OCI-LY1 (cell line): ENCODE results near the gene PLPP7.

ENCODE experiments used
- H2AFZ ChIP-seq: fragments of 200-600 bp; sonication (generic), shearing (Covaris generic); 2 replicates; pipeline ENCODE4 v1.6.0; 2014; ENCODE audit warnings: antibody characterized with exemption, mild to moderate bottlenecking, low read length
- H3F3A ChIP-seq: fragments of 200-600 bp; sonication (generic), shearing (Covaris generic); 2 replicates; pipeline ENCODE4 v1.6.0; 2014; ENCODE audit warnings: mild to moderate bottlenecking, antibody characterized with exemption, low read length, moderate library complexity; ENCODE audit not compliant: insufficient read depth
- H3K27ac ChIP-seq: fragments of 200-600 bp; sonication (generic); 2 replicates; pipeline ENCODE4 v1.5.1; 2014; ENCODE audit warnings: low read length, mixed run types, mild to moderate bottlenecking, low read depth; ENCODE audit not compliant: poor library complexity, severe bottlenecking
- H3K27me3 ChIP-seq: fragments of 200-600 bp; sonication (generic); 2 replicates; pipeline ENCODE4 v1.6.0; 2014; ENCODE audit warnings: antibody characterized with exemption, mild to moderate bottlenecking, low read length, moderate library complexity; ENCODE audit not compliant: insufficient read depth
- H3K36me3 ChIP-seq: fragments of 200-600 bp; sonication (generic); 2 replicates; pipeline ENCODE4 v1.6.1; 2014; ENCODE audit warnings: mild to moderate bottlenecking, antibody characterized with exemption, low read length, moderate library complexity, mixed read lengths; ENCODE audit not compliant: insufficient read depth
- H3K4me1 ChIP-seq: fragments of 200-600 bp; sonication (generic); 2 replicates; pipeline ENCODE4 v1.5.1; 2014; ENCODE audit warnings: mild to moderate bottlenecking, low read length, moderate library complexity; ENCODE audit not compliant: insufficient read depth, severe bottlenecking
- H3K4me2 ChIP-seq: fragments of 200-600 bp; sonication (generic), shearing (Covaris generic); 2 replicates; pipeline ENCODE4 v1.6.1; 2014; ENCODE audit warnings: low read length
- H3K4me3 ChIP-seq: fragments of 200-600 bp; sonication (generic); 2 replicates; pipeline ENCODE4 v1.5.1; 2014; ENCODE audit warnings: low read length, low read depth, mild to moderate bottlenecking, mixed read lengths; ENCODE audit not compliant: poor library complexity, severe bottlenecking
- H3K79me2 ChIP-seq: fragments of 200-600 bp; shearing (Covaris generic); 2 replicates; pipeline ENCODE4 v1.6.1; 2016; ENCODE audit warnings: mixed run types, low read length, mixed read lengths; ENCODE audit not compliant: insufficient read depth
- H3K9ac ChIP-seq: fragments of 200-600 bp; sonication (generic), shearing (Covaris generic); 2 replicates; pipeline ENCODE4 v1.6.1; 2014; ENCODE audit warnings: mild to moderate bottlenecking, low read length, mixed read lengths
- H3K9me2 ChIP-seq: fragments of 200-600 bp; sonication (generic), shearing (Covaris generic); 2 replicates; pipeline ENCODE4 v1.6.1; 2014; ENCODE audit warnings: low read depth, mild to moderate bottlenecking, low read length, mixed read lengths
- H3K9me3 ChIP-seq: fragments of 200-600 bp; shearing (Covaris generic); 2 replicates; pipeline ENCODE4 v1.6.1; 2014; ENCODE audit warnings: low read length, mixed read lengths
- H4K20me1 ChIP-seq: fragments of 200-600 bp; sonication (generic), shearing (Covaris generic); 2 replicates; pipeline ENCODE4 v1.6.0; 2016; ENCODE audit warnings: mild to moderate bottlenecking, low read length; ENCODE audit not compliant: insufficient read depth
- CTCF ChIP-seq: fragments of 200-600 bp; sonication (generic), shearing (Covaris generic); IDR thresholded peaks from 2 replicates; pipeline ENCODE4 v1.5.1; 2017; ENCODE audit warnings: mild to moderate bottlenecking, antibody characterized with exemption, low read length, moderate library complexity, mixed read lengths
- EZH2 ChIP-seq: fragments of 200-600 bp; sonication (generic), shearing (Covaris generic); IDR thresholded peaks from 2 replicates; pipeline ENCODE4 v1.8.0; 2017; ENCODE audit warnings: borderline replicate concordance, mixed run types, mild to moderate bottlenecking, antibody characterized with exemption, low read length, moderate library complexity, mixed read lengths

Gene PLPP7

GRCh38 chr9:131279196-131279862 is 10.2 kb upstream of the PLPP7 start:
- Histone ChIP-seq H2AFZ (no peak overlapping the region), H3K9me3 (no peaks in the 10 kb centered on the region), H3F3A (no peaks in the 10 kb centered on the region; the same call in 1 of the 2 replicates), H3K79me2 (0 out of 2 replicates have a peak, but pooled peaks cover 3% of the 10 kb centered on the region), H3K4me1 (peaks cover 22% of the 10 kb centered on the region), H4K20me1 (no peaks in the 10 kb centered on the region), H3K27me3 (peaks cover 4% of the 10 kb centered on the region; the same call in 1 of the 2 replicates), H3K27ac (no peak overlapping the region), H3K9ac (no peak overlapping the region), H3K9me2 (no peaks in the 10 kb centered on the region), H3K4me2 (no peak overlapping the region), H3K36me3 (no peaks in the 10 kb centered on the region), H3K4me3 (no peak overlapping the region)
- no peak for TF ChIP-seq EZH2
- no peak for TF ChIP-seq CTCF

- Histone ChIP-seq H4K20me1 (no peaks in the 10 kb centered on the region), H2AFZ (no peak overlapping the region), H3K27ac (no peak overlapping the region), H3K4me1 (peaks cover 21% of the 10 kb centered on the region), H3K4me2 (no peak overlapping the region), H3K9me2 (no peaks in the 10 kb centered on the region), H3F3A (no peaks in the 10 kb centered on the region; the same call in 1 of the 2 replicates), H3K4me3 (no peak overlapping the region), H3K9ac (no peak overlapping the region), H3K36me3 (no peaks in the 10 kb centered on the region), H3K9me3 (no peaks in the 10 kb centered on the region), H3K27me3 (peaks cover 4% of the 10 kb centered on the region; the same call in 1 of the 2 replicates), H3K79me2 (no peaks in the 10 kb centered on the region)
- no peak for TF ChIP-seq CTCF
- no peak for TF ChIP-seq EZH2
Measured at GRCh38 chr9:131279863-131280570, 9.5 kb upstream of the PLPP7 start.

- no peaks in the 10 kb centered on the region for H3K36me3 ChIP-seq
- H3K27ac ChIP-seq: no peak overlapping the region
- TF ChIP-seq CTCF (no peak), EZH2 (no peak)
- no peak overlapping the region for H3K4me2 ChIP-seq
- no peak overlapping the region for H3K4me3 ChIP-seq
- peaks cover 4% of the 10 kb centered on the region; the same call in 1 of the 2 replicates for H3K27me3 ChIP-seq
- peaks cover 16% of the 10 kb centered on the region for H3K4me1 ChIP-seq
- H2AFZ ChIP-seq: no peak overlapping the region
- H3K9me3 ChIP-seq: no peaks in the 10 kb centered on the region
- no peaks in the 10 kb centered on the region for H3K79me2 ChIP-seq
- no peaks in the 10 kb centered on the region; the same call in 1 of the 2 replicates for H3F3A ChIP-seq
- H3K9me2 ChIP-seq: no peaks in the 10 kb centered on the region
- no peaks in the 10 kb centered on the region for H4K20me1 ChIP-seq
- H3K9ac ChIP-seq: no peak overlapping the region
Measured at GRCh38 chr9:131280660-131281059, 8.9 kb upstream of the PLPP7 start.
